Measurements from ENCODE around the gene GJA5. TPM values are rescaled to one million over a fixed set of nuclear protein-coding genes. Genes with fewer than 3 reads are reported as not detected.

Gene GJA5
- total and polyA plus RNA-seq, 2 donors (not counting 1 experiment from before 2014, with no cell fraction given), result not detected

DNA sequence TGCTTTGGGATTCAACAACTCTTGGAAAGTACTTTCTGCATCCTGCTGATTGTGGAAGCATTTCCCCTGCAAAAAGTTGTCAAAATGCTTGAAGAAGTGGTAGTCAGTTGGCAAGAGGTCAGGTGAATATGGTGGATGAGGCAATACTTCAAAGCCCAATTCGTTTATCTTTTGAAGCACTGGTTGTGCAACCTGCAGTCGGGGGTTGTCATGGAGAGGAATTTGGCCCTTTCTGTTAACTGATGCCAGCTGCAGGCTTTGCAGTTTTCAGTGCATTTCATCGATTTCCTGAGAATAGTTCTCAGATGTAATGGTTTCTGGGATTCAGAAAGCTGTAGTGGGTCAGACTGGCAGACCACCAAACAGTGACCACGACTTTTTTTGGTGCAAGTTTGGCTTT is 47.6 kb upstream of the GJA5 start:
- ChIA-PET CTCF (no interaction called here), POLR2A (no interaction called here)
- no peak overlapping the region for H3K4me3 Mint-ChIP-seq
- no peak overlapping the region for H3K27ac Mint-ChIP-seq
- 82% methylated on average over 4 of the region's 4 CpGs for WGBS (ENCODE audit: insufficient coverage)
- Histone ChIP-seq H3K4me3 (ENCODE audit: control extremely low read depth in 1 of 5, extremely low read depth in 1 of 5, insufficient read depth in 1 of 5, low read depth in 2 of 5, low read length in 4 of 5) (no peak overlapping the region), H3K27ac (ENCODE audit: low read length in 2 of 2) (no peak overlapping the region), H3K4me1 (ENCODE audit: control insufficient read depth in 2 of 2, insufficient read depth in 2 of 2, low read length in 2 of 2) (no peaks in the 10 kb centered on the region), H3K79me2 (ENCODE audit: control insufficient read depth, insufficient read depth, low read length) (no peaks in the 10 kb centered on the region), H2AFZ (ENCODE audit: insufficient read depth, low read depth, low read length, poor library complexity, severe bottlenecking) (no peak overlapping the region), H4K20me1 (ENCODE audit: control insufficient read depth, insufficient read depth, low read length, poor library complexity, severe bottlenecking) (no peaks in the 10 kb centered on the region), H3K27me3 (replicated peaks in 1 of 4; ENCODE audit: control extremely low read depth in 1 of 4, control insufficient read depth in 3 of 4, insufficient read depth in 4 of 4, low read length in 3 of 4) (peaks cover 0 to 3% (median 0%) of the 10 kb centered on the region in 4 experiments), H3K4me2 (replicated peaks; ENCODE audit: low read depth, low read length, poor library complexity, severe bottlenecking) (no peak overlapping the region), H3K9me3 (ENCODE audit: control extremely low read depth in 1 of 3, control insufficient read depth in 2 of 3, insufficient read depth in 1 of 3, low read length in 2 of 3) (no peaks in the 10 kb centered on the region), H3K9ac (ENCODE audit: low read length) (no peak overlapping the region), H3K36me3 (replicated peaks in 1 of 2; ENCODE audit: control extremely low read depth in 1 of 2, control insufficient read depth in 1 of 2, extremely low read depth in 1 of 2, insufficient read depth in 2 of 2, low read length in 1 of 2) (no peaks in the 10 kb centered on the region)
- H3K27me3 Mint-ChIP-seq, result peaks cover 32% of the 10 kb centered on the region
- no peaks in the 10 kb centered on the region for H3K9me3 Mint-ChIP-seq (ENCODE audit: insufficient read depth)
- intact Hi-C loops (cut with micrococcal nuclease), result no loop called here
- ATAC-seq (ENCODE audit: low read depth) (no peak), DNase-seq (no peak)
- TF ChIP-seq EZH2 (IDR thresholded peaks at IDR 0.05; ENCODE audit: borderline replicate concordance, insufficient read depth, low read depth, low read length, poor library complexity, severe bottlenecking), result no peak
- TF ChIP-seq, protein P1, sequence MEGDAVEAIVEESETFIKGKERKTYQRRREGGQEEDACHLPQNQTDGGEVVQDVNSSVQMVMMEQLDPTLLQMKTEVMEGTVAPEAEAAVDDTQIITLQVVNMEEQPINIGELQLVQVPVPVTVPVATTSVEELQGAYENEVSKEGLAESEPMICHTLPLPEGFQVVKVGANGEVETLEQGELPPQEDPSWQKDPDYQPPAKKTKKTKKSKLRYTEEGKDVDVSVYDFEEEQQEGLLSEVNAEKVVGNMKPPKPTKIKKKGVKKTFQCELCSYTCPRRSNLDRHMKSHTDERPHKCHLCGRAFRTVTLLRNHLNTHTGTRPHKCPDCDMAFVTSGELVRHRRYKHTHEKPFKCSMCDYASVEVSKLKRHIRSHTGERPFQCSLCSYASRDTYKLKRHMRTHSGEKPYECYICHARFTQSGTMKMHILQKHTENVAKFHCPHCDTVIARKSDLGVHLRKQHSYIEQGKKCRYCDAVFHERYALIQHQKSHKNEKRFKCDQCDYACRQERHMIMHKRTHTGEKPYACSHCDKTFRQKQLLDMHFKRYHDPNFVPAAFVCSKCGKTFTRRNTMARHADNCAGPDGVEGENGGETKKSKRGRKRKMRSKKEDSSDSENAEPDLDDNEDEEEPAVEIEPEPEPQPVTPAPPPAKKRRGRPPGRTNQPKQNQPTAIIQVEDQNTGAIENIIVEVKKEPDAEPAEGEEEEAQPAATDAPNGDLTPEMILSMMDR (IDR thresholded peaks at IDR 0.05), result no peak
- H3K4me1 Mint-ChIP-seq, result no peaks in the 10 kb centered on the region

DNA sequence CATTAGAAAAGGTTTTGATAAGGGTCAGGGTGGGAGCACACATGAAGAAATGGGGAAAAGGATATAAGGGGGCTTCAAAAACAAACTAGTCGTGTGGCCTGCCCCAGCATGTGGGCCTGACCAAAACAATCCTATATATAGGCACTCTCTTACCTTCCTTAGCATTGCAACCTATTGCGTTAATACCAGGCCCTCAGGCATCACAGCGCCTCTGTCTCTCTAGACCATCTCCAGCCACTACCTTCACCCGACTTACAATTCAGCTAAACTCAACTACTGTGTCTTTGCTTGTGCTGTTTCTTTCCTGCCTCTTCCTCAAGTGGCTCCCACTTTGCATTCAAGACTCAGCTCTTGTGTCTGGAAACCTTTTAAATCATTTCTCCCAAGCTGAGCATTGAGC is 47.0 kb upstream of the GJA5 start:
- Histone ChIP-seq H3K4me1 (ENCODE audit: control insufficient read depth in 2 of 2, insufficient read depth in 2 of 2, low read length in 2 of 2) (no peaks in the 10 kb centered on the region), H3K9me3 (ENCODE audit: control extremely low read depth in 1 of 3, control insufficient read depth in 2 of 3, insufficient read depth in 1 of 3, low read length in 2 of 3) (no peaks in the 10 kb centered on the region), H3K4me2 (replicated peaks; ENCODE audit: low read depth, low read length, poor library complexity, severe bottlenecking) (no peak overlapping the region), H3K27ac (ENCODE audit: low read length in 2 of 2) (no peak overlapping the region), H2AFZ (ENCODE audit: insufficient read depth, low read depth, low read length, poor library complexity, severe bottlenecking) (no peak overlapping the region), H3K27me3 (replicated peaks in 1 of 4; ENCODE audit: control extremely low read depth in 1 of 4, control insufficient read depth in 3 of 4, insufficient read depth in 4 of 4, low read length in 3 of 4) (peaks cover 0 to 3% (median 0%) of the 10 kb centered on the region in 4 experiments), H3K9ac (ENCODE audit: low read length) (no peak overlapping the region), H3K36me3 (replicated peaks in 1 of 2; ENCODE audit: control extremely low read depth in 1 of 2, control insufficient read depth in 1 of 2, extremely low read depth in 1 of 2, insufficient read depth in 2 of 2, low read length in 1 of 2) (no peaks in the 10 kb centered on the region), H3K4me3 (ENCODE audit: control extremely low read depth in 1 of 5, extremely low read depth in 1 of 5, insufficient read depth in 1 of 5, low read depth in 2 of 5, low read length in 4 of 5) (no peak overlapping the region), H3K79me2 (ENCODE audit: control insufficient read depth, insufficient read depth, low read length) (no peaks in the 10 kb centered on the region), H4K20me1 (ENCODE audit: control insufficient read depth, insufficient read depth, low read length, poor library complexity, severe bottlenecking) (no peaks in the 10 kb centered on the region)
- H3K9me3 Mint-ChIP-seq (ENCODE audit: insufficient read depth), result no peaks in the 10 kb centered on the region
- no peak overlapping the region for H3K27ac Mint-ChIP-seq
- 96% methylated on average over 3 of the region's 4 CpGs for WGBS (ENCODE audit: insufficient coverage)
- CTCF ChIA-PET, result no interaction called here
- peaks cover 28% of the 10 kb centered on the region for H3K27me3 Mint-ChIP-seq
- ATAC-seq (ENCODE audit: low read depth) (no peak), DNase-seq (no peak)
- no peak overlapping the region for H3K4me3 Mint-ChIP-seq
- POLR2A ChIA-PET, result no interaction called here
- TF ChIP-seq EZH2 (IDR thresholded peaks at IDR 0.05; ENCODE audit: borderline replicate concordance, insufficient read depth, low read depth, low read length, poor library complexity, severe bottlenecking), result no peak
- TF ChIP-seq, protein P1 (IDR thresholded peaks at IDR 0.05), result no peak
- H3K4me1 Mint-ChIP-seq, result no peaks in the 10 kb centered on the region
- intact Hi-C loops (cut with micrococcal nuclease), result no loop called here
